ENCODE measurements around the gene BRD7.

The BRD7 gene

DNA sequence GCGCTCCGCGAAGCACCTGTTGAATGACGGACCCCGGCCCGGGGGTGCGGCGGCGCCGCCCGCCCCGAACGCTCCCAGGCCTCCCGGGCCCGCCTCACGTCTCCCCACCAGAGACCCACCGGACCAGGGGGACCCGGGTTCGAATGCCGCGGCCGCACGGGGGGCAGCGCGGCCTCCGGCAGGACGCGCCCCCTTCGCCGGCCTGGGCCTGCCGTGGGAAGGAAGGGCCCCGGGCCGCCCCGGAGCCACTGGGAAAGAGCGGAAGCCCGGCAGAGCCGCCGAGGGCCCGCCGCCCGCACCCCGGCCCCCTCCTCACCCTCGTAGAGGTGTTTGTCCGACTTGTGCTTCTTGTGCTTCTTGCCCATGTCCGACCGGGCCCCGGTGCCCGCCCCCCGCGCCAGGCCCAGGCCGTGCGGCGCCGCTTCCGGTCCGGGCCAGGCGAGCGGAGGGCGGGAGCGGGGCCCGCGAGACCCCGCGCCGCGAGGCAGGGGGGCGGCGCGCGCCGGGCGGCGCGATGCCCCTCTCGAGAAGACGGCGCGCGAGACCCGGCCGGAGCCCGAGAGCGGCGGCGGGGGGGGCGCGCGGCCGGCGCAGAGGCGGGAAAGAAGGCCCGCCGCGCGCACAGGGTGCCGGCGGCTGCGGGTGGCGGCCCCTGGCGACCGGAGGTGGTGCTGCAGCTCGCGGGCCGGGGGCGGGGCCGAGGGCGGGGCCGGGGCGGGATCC is at the start of gene BRD7:
Gene BRD7 (minus strand): TSS at position 579 of the 723 bp plus-strand sequence. CDS start 214 bp downstream, at position 365.
- peak; percentile 96 for DNase-seq (ENCODE audit: low spot score)

DNA sequence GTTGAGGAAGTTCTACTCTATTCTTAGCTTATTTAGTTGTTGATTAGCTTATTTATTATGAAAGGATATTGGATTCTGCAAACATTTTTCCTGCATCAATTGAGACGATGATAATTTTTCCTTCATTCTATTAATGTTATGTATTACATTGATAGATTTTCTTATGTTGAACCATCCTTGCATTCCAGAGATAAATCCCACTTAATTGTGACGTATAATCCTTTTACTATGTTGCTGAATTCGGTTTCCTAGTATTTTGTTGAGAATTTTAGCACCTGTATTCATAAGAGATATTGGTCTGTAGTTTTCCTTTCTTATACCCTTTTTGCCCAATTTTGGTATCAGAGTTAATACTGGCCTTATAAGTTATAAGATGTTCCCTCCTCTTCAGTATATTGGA is 47.6 kb upstream of the BRD7 start:
- no peak for DNase-seq (ENCODE audit: low spot score)

DNA sequence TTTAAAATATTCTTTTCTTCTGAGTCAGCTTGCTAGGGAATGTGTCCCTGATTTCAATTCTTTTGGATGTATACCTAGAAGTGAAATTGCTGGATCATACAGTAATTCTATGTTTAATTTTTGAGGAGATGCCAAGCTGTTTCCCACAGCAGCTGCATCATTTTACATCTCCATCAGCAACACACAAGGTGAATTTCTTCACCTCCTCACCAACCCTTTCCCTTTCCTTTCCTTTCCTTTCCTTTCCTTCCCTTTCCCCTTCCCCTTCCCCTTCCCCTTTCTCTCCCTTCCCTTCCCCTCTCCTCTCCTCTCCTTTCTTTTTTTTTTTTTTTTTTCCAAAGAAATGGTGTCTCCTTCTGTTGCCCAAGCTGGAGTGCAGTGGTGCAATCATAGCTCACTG is 45.4 kb upstream of the BRD7 start:
- no peak for DNase-seq (ENCODE audit: low spot score)

DNA sequence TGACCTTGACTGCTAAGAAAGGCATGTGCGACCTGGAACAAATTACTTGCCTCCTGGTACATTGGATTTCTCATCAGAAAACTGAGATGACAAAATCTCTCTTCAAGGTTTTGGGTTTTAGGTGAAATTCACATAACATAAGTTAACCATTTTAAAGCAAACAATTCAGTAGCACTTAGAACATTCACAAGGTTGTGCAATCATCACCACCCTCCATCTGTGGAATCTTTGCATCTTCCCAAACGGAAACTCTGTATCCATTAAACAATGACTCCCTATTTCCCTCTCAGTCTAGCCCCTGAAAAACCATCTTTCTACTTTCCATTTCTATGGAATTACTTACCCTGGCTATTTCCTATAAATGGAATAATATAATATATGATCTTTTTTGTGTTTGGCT is 42.2 kb upstream of the BRD7 start:
- DNase-seq (ENCODE audit: low spot score), result no peak

DNA sequence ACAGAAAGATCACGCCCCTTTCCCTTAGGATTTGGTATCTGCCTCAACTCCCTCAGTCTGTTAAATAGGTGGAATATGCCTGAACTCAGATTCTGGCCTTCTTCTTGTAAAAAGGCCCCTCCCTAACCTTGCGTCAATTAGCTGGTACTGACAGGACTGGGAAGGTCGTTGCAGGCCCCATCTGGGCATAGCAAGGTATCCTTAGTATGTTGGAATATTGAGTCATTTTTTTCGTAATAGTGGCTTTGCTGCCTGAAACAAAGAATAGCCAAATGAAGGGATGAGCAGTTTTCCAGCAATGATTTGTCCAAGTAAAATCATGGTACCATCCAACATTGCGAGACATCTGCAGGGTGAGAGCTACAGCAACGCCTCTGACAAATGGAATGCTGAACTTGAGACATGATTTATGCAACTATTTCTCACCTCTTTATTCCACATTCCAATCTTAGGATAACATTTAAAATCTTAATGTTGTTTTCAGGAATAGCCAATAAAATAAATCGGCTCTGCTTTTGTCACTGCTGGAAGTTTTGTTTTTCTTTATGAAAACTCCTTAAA is 39.3 kb upstream of the BRD7 start:
- DNase-seq (ENCODE audit: low spot score), result no peak

DNA sequence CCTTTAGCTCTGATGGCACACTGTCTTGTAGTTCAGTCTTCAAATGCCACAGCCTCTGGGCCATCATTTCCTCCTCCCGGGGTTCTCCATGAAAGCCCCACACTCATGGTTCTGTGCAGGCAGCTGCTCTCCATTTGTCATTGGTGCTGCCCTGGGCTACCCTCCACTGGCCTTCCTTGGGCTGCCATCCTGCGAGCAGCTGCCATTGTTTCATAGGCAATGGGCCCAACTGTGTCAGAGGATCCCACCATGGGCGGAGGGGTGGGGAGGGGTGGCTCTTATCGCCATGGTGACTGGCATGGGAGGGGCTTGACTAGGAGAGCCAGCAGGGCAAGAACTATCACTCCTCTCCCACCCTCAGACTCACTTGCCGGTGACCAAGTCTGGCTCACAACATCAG is 38.6 kb upstream of the BRD7 start:
- DNase-seq (ENCODE audit: low spot score), result no peak

DNA sequence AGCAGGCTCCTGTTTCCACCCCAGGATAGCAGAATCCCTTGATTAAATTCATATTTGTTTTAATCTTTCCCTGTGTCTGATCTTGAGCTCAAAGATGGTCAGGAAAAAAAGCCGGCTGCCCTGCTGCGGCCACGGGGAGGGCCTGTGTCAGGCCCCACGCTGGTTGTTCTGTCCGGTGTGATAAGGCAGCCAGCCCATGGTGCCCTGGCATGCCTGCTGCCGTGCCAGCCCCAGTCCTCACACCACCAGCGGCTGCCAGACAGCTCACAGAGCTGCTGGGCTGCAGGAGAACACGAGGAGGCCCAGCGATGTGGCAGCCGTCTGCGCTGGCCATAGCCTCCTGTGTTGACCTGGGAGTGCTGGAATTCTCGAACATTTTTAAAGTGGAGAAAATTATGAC is 34.7 kb upstream of the BRD7 start:
- DNase-seq (ENCODE audit: low spot score), result no peak

DNA sequence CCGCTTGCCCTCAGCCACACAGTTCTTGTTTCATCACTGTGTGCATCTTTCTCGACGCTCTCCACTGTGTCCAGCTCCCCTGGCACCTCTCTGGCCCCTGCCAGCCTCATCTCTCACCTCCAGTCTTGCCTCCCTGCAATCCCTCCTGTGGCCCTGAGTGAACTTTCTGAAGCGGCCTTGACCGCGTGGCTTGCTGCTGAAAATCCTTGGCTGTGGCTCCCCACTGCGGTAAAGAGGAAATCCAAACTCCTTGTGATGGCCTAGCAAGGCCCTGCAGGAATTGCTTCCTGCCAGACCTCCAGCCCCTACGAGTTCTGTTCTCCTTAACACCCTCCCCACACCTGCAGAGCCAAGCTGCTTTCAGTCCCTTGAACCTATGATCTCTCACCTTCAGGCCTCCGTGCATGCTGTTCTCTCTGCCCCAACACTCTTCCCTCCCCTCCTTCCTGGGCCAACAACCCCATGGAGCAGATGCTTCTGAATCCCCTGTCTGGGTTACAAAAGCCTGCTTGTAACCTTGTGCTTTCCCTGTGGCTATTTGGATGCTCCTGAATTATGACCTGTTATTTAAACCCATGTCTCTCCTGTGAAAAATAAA is 33.6 kb upstream of the BRD7 start:
- no peak for DNase-seq (ENCODE audit: low spot score)

DNA sequence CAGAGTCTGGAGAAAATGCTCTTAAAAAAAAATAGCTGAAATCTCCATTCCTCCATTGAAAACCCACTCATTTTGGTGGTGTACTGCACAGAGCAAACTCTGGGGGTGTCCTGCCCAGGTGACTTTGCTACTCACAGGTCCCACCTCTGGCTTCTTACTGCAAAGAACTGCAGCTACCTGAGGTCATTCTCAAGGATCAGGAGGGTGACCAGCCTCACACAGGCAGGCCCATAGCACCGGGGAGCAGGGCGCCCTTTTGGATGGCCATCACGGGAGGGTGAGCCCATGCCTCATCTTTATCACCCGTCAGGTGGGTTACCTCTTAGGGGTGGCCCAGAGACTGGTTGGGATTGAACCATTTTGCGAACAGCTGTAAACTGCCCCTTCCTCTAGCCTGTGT is 32.6 kb upstream of the BRD7 start:
- no peak for DNase-seq (ENCODE audit: low spot score)

DNA sequence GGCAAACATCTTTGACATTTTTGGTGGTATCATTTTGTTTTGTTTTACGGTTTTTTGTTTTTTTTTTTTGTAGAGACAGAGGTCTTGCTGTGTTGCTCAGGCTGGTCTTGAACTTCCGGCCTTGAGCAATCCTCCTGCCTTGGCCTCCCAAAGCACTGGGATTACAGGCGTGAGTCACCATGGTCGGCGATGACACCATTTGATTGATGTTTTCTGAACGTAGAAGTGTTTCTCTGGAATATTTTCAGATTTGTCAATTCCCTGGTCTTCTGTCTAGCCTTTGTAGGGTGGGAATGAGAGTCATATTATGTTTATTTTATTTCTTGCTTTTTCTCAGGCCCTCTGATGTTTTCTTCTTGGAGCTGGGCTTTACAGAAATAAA is 32.2 kb upstream of the BRD7 start:
- no peak for DNase-seq (ENCODE audit: low spot score)

DNA sequence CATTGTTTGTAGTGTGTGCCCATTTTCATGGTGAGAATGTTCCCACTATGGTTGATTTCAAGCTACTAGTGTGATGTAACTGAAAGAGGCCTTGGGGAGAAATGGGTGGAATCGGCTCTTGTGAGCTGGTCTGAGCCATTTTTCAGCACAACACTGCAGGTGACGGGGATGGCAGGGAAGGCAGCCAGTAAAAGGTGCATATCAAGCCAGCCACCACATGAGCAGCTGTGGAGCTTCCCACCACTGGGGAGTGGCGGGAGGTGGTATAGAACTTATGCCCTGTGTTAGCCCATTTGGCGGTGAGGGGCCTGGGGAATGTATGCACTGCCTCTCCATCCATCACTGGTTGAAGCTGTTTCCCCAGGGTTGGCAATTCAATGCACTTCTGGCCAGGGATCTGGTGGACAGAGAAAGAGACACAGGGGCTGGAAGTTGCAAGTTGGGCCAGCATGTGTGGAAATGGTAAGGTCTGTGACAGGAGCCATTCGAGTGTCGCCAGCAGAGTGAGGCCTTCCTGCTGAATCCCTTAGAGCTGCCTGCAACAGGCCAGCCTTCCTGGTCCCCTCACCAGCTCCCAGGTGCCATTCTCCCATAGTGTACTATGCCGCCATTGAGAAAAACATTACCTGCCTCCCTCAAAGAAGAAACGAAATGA is 31.7 kb upstream of the BRD7 start:
- no peak for DNase-seq (ENCODE audit: low spot score)

DNA sequence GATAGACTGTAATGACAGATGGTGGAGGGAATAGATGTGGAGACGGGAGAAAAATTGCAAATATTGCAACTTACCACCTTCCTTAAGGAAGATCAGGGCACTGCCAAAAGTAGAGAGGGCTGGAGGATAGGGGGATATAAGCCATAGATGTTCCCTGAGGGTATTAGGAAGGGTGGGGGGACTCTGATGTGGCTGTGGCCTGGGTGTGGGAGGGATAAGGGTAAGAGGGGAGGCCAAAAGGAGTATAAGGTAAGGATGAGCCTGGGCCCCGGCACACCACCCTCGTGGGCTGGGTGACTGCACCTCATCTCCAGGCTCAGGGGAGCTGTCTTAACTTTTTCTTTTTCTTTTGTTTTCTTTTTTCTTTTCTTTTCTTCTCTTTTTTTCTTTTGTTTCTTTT is 30.6 kb upstream of the BRD7 start:
- DNase-seq (ENCODE audit: low spot score), result no peak

DNA sequence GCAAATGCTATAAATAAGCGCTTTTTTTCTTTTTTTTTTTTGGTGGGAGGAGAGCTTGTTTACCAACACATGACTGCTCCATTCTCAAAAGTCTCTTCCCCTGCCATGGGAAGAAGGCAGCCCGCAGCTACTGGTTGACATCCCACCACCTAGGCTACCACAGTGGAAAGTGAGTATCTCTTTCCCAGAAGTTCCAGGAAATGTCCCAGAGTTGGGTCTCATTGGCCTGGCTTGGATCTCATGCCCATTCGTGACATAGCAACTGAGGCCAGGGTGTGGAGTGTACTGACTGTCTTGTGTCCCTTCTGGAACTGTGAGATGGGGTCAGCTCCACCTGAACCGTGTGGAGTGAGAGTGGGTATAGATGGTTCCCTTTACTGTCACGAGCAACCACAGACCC is 29.5 kb upstream of the BRD7 start:
- DNase-seq (ENCODE audit: low spot score), result no peak

DNA sequence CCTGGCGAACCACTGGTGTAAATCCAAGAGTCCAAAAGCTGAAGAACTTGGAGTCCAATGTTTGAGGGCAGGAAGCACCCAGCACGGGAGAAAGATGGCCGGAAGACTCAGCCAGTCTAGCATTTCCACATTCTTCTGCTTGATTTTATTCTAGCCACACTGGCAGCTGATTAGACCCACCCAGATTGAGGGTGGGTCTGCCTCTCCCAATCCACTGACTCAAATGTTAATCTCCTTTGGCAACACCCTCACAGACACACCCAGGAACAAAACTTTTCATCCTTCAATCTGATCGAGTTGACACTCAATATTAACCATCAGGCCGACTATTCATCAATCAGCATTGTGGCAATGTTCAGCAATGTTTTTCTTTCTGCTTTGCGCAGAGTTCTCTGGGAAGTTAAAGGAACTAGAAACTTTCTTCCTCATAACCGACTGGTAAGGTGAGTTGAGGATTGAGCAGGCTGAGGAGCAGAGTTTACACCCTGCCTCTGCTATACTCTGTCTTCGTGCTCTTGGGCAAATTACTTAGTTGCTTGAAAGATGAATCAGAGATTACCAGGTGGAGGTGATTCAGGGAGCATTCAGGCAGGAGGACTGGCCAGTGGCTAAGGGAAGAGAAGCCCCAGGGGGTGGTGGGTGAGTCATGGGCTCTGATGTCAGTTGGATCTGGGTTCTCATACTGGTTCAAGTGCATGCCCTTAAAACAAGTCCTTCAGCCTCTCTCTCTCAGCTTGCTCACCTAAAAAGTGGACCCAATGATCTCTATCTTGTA is 28.2 kb upstream of the BRD7 start:
- DNase-seq (ENCODE audit: low spot score), result no peak

DNA sequence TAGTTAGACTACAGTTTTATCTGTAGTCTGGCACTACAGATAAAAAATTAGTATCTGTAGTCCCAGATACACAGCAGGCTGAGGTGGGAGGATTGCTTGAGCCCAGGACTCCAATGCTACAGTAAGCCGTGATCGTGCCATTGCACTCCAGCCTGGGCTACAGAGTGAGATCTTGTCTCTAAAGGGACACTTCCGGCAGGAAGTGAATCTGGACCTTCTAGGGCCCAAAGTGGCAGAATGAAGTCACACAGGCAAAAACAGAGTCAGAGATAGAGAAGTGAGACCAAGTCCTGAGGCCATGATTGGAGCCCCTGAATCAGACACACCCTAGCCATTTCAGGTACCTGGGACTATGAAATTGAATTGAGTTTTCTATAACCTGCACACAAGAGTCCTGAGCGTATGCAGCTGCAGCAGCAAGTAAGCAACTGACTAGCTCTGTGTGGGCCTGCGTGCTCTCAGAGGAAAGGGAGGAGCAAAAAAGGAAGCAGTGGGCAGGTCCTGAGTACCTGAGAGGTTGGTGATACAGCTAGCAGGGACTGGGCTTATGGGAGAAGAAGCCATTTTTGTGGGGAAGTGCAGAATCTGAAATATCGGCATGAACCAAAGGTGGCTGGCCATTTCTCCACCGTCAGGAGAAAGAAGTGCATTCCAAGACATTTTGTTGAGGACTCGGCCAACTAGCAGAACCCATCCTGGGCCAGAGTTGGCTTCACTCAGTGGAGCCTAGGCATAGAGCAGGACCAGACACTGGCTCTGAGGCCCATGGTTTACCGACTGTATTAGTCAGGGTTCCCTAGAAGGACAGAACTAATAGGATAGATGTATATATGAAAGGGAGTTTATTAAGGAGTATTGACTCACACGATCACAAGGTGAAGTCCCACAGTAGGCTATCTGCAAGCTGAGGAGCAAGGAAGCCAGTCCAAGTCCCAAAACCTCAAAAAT is 27.2 kb upstream of the BRD7 start:
- DNase-seq (ENCODE audit: low spot score), result no peak

DNA sequence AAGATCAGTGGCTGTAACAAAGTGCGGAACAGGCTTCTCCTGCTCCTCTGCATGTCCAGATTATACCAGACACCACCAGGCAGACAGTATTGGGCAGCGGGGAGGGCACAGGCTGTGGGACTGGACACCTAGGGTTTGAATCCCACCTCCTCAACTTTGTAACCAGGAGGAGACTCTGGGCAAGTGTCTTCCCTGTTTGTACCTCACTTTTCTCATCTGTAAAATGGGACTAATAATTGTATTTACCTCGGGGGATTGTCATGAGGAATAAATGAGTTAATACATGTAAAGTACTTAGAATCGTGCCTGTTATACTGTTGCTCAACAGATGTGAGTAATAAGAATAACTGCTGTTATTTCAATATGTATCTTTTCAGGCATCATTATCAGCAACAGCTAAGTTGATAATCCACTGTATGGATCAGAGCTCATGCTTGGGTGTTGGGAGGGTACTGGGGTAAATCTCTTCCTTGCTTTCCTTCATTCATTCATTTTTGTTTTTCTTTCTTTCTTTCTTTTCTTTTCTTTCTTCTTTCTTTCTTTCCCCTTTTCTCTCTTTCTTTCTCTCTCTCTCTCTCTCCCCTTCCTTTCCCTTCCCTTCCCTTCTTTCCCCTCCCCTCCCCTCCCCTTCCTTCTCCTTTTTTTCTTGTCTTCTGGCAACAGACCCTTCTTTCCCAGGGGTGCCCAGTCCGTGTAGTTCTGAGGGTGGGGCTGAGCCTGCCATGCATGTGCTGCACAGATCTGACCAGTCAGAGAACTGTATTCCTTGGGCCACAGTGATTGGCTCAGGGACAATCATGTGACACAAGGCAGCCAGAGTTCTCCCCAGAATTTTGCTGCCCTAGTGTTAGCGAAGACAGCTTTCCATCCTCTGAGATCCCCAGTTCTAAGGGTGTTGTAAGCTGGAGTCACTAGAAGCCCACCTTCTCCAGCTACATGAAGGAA is 25.3 kb upstream of the BRD7 start:
- DNase-seq (ENCODE audit: low spot score), result no peak

DNA sequence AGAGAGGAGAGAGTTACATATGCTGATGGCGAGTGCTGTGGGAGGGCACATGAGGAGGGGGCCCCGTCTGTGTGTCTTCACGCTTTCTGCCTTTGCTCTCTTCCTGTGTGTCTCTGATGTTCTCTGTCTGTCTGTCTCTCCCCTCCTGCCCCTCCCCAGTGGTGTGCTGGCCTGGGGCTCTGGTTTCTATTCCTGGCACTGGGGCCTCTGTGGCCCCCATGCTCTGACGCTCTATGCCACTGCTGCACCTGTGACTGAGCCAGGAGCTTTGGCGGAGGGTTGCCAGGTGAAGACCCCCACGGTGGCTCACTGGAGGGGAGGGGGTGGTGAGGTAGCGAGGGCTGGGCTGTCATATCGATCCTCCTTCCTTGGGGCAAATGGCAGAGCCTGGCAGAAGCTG is 24.6 kb upstream of the BRD7 start:
- no peak for DNase-seq (ENCODE audit: low spot score)

DNA sequence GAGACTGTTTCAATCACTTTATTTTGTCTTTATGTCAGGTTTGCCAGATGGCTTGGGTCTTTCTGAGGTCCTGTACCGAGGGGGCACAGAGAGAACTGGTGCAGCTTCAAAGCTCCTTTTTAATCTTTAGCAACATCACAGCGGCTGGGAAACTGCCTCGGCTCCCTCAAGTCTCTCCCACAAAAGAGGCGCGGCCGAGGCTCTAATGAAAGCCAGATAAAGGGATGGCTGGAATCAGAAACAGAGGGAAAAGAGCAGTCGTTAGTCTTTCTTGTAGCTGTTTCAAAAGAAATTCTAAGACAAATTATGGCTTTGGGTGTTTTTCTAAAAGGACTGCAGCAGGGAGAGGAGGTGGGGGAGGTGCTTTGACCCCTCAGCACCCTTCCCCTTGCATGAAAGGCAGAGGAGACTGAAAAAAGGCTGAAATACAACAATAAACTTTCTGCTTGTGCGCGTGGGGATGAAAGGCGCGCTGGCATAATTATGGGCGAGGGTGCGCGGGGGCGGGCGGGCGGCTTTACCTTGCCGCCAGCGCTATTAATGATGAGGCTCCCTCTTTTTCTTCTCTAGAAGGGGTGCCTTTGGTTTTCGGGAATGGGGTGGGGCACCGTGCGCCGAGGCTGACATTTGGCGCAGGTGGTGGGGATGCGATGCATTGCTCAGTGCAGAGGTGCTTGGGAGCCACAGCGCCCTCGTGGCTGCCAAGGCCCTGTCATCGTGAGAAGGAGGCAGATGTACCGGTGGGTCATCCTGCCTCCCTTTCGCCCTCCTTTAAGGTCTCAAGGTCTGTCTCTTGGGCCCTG is 22.3 kb upstream of the BRD7 start:
- DNase-seq (ENCODE audit: low spot score), result no peak

DNA sequence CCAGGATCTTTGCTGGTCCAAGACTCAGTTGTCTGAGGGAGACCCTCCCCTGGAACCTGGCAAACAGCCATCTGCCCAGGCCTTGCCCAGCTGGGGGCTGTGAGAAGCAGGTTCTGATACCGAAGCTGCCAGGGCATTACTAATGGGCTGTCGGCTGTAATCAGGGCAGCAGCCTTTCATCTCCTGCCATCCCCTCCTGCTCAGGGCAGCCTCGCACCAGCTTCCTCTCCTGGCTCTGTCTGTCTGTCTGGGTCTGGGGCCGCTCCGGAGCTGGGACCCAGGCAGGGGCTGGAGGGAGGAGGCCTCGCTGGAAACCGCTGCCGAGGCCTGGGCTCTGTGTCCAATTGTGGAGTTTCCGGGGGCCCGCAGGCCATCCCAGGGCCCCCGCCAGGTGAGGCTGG is 21.6 kb upstream of the BRD7 start:
- no peak for DNase-seq (ENCODE audit: low spot score)
